ENCODE measurements around the gene PNPLA3.

- TF ChIP-seq POLR2A (IDR thresholded peaks at IDR 0.05) (no peak), CTCF (IDR thresholded peaks at IDR 0.05) (no peak)
Observed at GRCh38 chr22:43956805-43957463, 33.3 kb downstream of the PNPLA3 start.

Data from transverse colon (tissue), 3 donors.